Measurements from ENCODE around the gene MPIG6B.

Gene MPIG6B

GRCh38 chr6:31737315-31737990 lies 14.3 kb downstream of the MPIG6B start (continued):
- no peak for TF ChIP-seq REST (tag by site-specific recombination; IDR thresholded peaks at IDR 0.05)
- no peak for TF ChIP-seq GLIS1 (tag by site-specific recombination; IDR thresholded peaks at IDR 0.05)
- no peak for TF ChIP-seq GLI2 (tag by site-specific recombination; IDR thresholded peaks at IDR 0.05; ENCODE audit: borderline replicate concordance, low read depth)
- TF ChIP-seq WT1 (tag by site-specific recombination; IDR thresholded peaks at IDR 0.05) = peak; percentile 94
- TF ChIP-seq ZNF10 (tag by site-specific recombination; IDR thresholded peaks at IDR 0.05) = no peak
- 0 out of 2 replicates have a peak, but pooled peaks have one; percentile 11 for TF ChIP-seq ZNF24 (tag by site-specific recombination; IDR thresholded peaks at IDR 0.05)
- no peak for TF ChIP-seq ZIC2 (tag by site-specific recombination; IDR thresholded peaks at IDR 0.05)
- TF ChIP-seq ZNF174 (tag by site-specific recombination; IDR thresholded peaks at IDR 0.05) = no peak
- no peak for TF ChIP-seq ZNF416 (tag by site-specific recombination; IDR thresholded peaks at IDR 0.05)
- no peak for TF ChIP-seq ZNF639 (tag by site-specific recombination; IDR thresholded peaks at IDR 0.05)
- peak; percentile 21; the same call in 1 of the 2 replicates for TF ChIP-seq ZBTB20 (tag by site-specific recombination; IDR thresholded peaks at IDR 0.05)
- no peak for TF ChIP-seq ZNF76 (tag by site-specific recombination; IDR thresholded peaks at IDR 0.05; ENCODE audit: borderline replicate concordance, low read depth)
- TF ChIP-seq ZNF391 (tag by site-specific recombination; IDR thresholded peaks at IDR 0.05; ENCODE audit: borderline replicate concordance, low read depth) = 0 out of 2 replicates have a peak, but pooled peaks have one; percentile 31
- TF ChIP-seq ZNF654 (tag by site-specific recombination; IDR thresholded peaks at IDR 0.05; ENCODE audit: low read depth) = no peak
- no peak for TF ChIP-seq ZNF501 (tag by site-specific recombination; IDR thresholded peaks at IDR 0.05)
- 0 out of 2 replicates have a peak, but pooled peaks have one; percentile 39 for TF ChIP-seq ZBTB7A (tag by site-specific recombination; IDR thresholded peaks at IDR 0.05; ENCODE audit: low read depth)
- TF ChIP-seq ZNF266 (tag by site-specific recombination; IDR thresholded peaks at IDR 0.05; ENCODE audit: low read depth) = no peak
- TF ChIP-seq ZNF692 (tag by site-specific recombination; IDR thresholded peaks at IDR 0.05) = no peak
- TF ChIP-seq ZSCAN5A (tag by site-specific recombination; IDR thresholded peaks at IDR 0.05) = no peak
- TF ChIP-seq ZNF544 (tag by site-specific recombination; IDR thresholded peaks at IDR 0.05) = no peak
